H1 (cell line): ENCODE results near the gene SLC25A11. TPM values are rescaled to one million over a fixed set of nuclear protein-coding genes. Genes with fewer than 3 reads are reported as not detected.

ENCODE experiments used
- CTCF ChIA-PET: fragments of 300-600 bp; sonication (Branson Sonifier 250); formaldehyde crosslinking; loops from one replicate; lab custom pipeline; 2021; ENCODE audit not compliant: partially characterized antibody; lab: Charles Lee
- POLR2A ChIA-PET: fragments of 300-600 bp; sonication (Branson Sonifier 250); formaldehyde crosslinking; loops from one replicate; lab custom pipeline; 2021; ENCODE audit warnings: inconsistent platforms; ENCODE audit not compliant: partially characterized antibody; lab: Charles Lee
- DNase-seq, 2 experiments: peaks; one replicate each; pipeline versions ENCODE4 v3.0.0 to v3.0.0-alpha.2; 2010 to 2022; ENCODE audit warnings: low spot score in 2 of 2, low read depth in 1 of 2, mixed read lengths in 1 of 2
- FAIRE-seq: peaks from 2 replicates; lab custom pipeline; 2011; peaks lifted over from hg19 to GRCh38; lab: Jason Lieb, UNC
- H2AFZ ChIP-seq: 2 replicates; pipeline ENCODE4 v1.8.1; 2012; ENCODE audit warnings: low read length, inconsistent platforms
- H2AK5ac ChIP-seq: 2 replicates; pipeline ENCODE4 v1.6.1; 2013; ENCODE audit warnings: low read depth, low read length
- H2BK120ac ChIP-seq: replicated peaks from 2 replicates; pipeline ENCODE3; 2013; ENCODE audit warnings: low read depth, low read length, inconsistent platforms
- H2BK12ac ChIP-seq: 2 replicates; pipeline ENCODE4 v1.6.1; 2013; ENCODE audit warnings: low read depth, low read length
- H2BK15ac ChIP-seq: 2 replicates; pipeline ENCODE4 v1.6.1; 2013; ENCODE audit warnings: low read length
- H2BK20ac ChIP-seq: 2 replicates; pipeline ENCODE4 v1.6.1; 2013; ENCODE audit warnings: low read length
- H2BK5ac ChIP-seq: 2 replicates; pipeline ENCODE4 v1.6.1; 2013; ENCODE audit warnings: low read depth, low read length
- H3K14ac ChIP-seq: 2 replicates; pipeline ENCODE4 v1.6.1; 2013; ENCODE audit warnings: inconsistent platforms; ENCODE audit not compliant: insufficient read length
- H3K18ac ChIP-seq: 2 replicates; pipeline ENCODE4 v1.6.1; 2013; ENCODE audit warnings: low read length; ENCODE audit errors: extremely low read depth
- H3K23ac ChIP-seq: 2 replicates; pipeline ENCODE4 v1.6.1; 2013; ENCODE audit warnings: inconsistent platforms; ENCODE audit not compliant: insufficient read length
- H3K23me2 ChIP-seq: 2 replicates; pipeline ENCODE4 v1.6.1; 2013; ENCODE audit warnings: low read depth, low read length
- H3K27ac ChIP-seq: 2 replicates; pipeline ENCODE4 v1.6.1; 2011; ENCODE audit warnings: low read depth, low read length, inconsistent platforms
- H3K27me3 ChIP-seq, 4 experiments: replicated peaks in 1 of 4; 1 replicate in 1 of 4; 2 replicates in 3 of 4; pipeline versions ENCODE4 v1.6.1 to v1.8.1; 2011 to 2013; ENCODE audit warnings: low read length in 3 of 4, mild to moderate bottlenecking in 3 of 4, inconsistent platforms in 2 of 4, mixed read lengths in 2 of 4, moderate library complexity in 1 of 4; ENCODE audit not compliant: control insufficient read depth in 3 of 4, insufficient read depth in 3 of 4; ENCODE audit errors: extremely low read depth in 1 of 4
- H3K36me3 ChIP-seq, 4 experiments: 2 replicates each; pipeline versions ENCODE4 v1.6.1 to v1.8.1; 2011 to 2013; ENCODE audit warnings: mild to moderate bottlenecking in 4 of 4, low read length in 3 of 4, moderate library complexity in 2 of 4, control low read depth in 1 of 4, inconsistent platforms in 1 of 4; ENCODE audit not compliant: insufficient read depth in 4 of 4, control insufficient read depth in 2 of 4
- H3K4ac ChIP-seq: replicated peaks from 2 replicates; pipeline ENCODE3; 2013; ENCODE audit warnings: low read length, low read depth, mixed read lengths, inconsistent platforms; ENCODE audit not compliant: insufficient read length
- H3K4me1 ChIP-seq, 4 experiments: replicated peaks in 1 of 4; 1 replicate in 1 of 4; 2 replicates in 3 of 4; pipeline versions ENCODE4 v1.6.1 to v1.8.1; 2011 to 2013; ENCODE audit warnings: low read length in 3 of 4, inconsistent platforms in 2 of 4, mixed read lengths in 1 of 4; ENCODE audit not compliant: insufficient read depth in 4 of 4, control insufficient read depth in 3 of 4
- H3K4me2 ChIP-seq, 2 experiments: 2 replicates each; pipeline versions ENCODE4 v1.6.1 to v1.8.1; 2011 to 2013; ENCODE audit warnings: low read depth in 2 of 2, low read length in 2 of 2, control low read depth in 1 of 2, inconsistent platforms in 1 of 2, mild to moderate bottlenecking in 1 of 2; ENCODE audit not compliant: insufficient read depth in 1 of 2
- H3K4me3 ChIP-seq, 4 experiments: fragments of 200-600, 300-600 bp in 1 of 4; sonication (generic), shearing (Covaris generic), sonication (Bioruptor Twin) in 1 of 4; 2 replicates each; pipeline versions ENCODE4 v1.5.1 to v1.8.1; 2011 to 2016; ENCODE audit warnings: low read length in 4 of 4, low read depth in 3 of 4, control low read depth in 2 of 4, inconsistent platforms in 2 of 4, mild to moderate bottlenecking in 2 of 4, mixed read lengths in 1 of 4, moderate library complexity in 1 of 4; ENCODE audit not compliant: insufficient read depth in 2 of 4; ENCODE audit errors: extremely low read depth in 1 of 4
- H3K56ac ChIP-seq: replicated peaks from 2 replicates; pipeline ENCODE3; 2013; ENCODE audit warnings: low read depth, mild to moderate bottlenecking, mixed read lengths, low read length, inconsistent platforms; ENCODE audit not compliant: insufficient read length
- H3K79me1 ChIP-seq: 2 replicates; pipeline ENCODE4 v1.6.1; 2013; ENCODE audit warnings: low read depth, low read length, control low read depth
- H3K79me2 ChIP-seq, 2 experiments: 2 replicates each; pipeline versions ENCODE4 v1.6.1 to v1.8.1; 2012 to 2013; ENCODE audit warnings: low read length in 2 of 2, mild to moderate bottlenecking in 2 of 2, inconsistent platforms in 1 of 2; ENCODE audit not compliant: insufficient read depth in 2 of 2, control insufficient read depth in 1 of 2
- H3K9ac ChIP-seq, 4 experiments: replicated peaks in 1 of 4; 1 replicate in 1 of 4; 2 replicates in 3 of 4; pipeline versions ENCODE4 v1.6.1 to v1.8.1; 2011 to 2013; ENCODE audit warnings: low read depth in 3 of 4, low read length in 3 of 4, control low read depth in 2 of 4, mild to moderate bottlenecking in 2 of 4, moderate library complexity in 2 of 4, inconsistent platforms in 1 of 4; ENCODE audit errors: extremely low read depth in 1 of 4
- H3K9me3 ChIP-seq, 2 experiments: 2 replicates each; pipeline versions ENCODE4 v1.6.1 to v1.8.1; 2012 to 2013; ENCODE audit warnings: mild to moderate bottlenecking in 2 of 2, moderate library complexity in 2 of 2, control low read depth in 1 of 2, inconsistent platforms in 1 of 2, low read depth in 1 of 2, low read length in 1 of 2, mixed read lengths in 1 of 2; ENCODE audit not compliant: insufficient read depth in 2 of 2
- H4K20me1 ChIP-seq, 2 experiments: replicated peaks in 1 of 2; 2 replicates each; pipeline versions ENCODE3 to v1.8.1; 2011 to 2013; ENCODE audit warnings: inconsistent platforms in 2 of 2, low read length in 2 of 2, mild to moderate bottlenecking in 1 of 2; ENCODE audit not compliant: insufficient read depth in 2 of 2, control insufficient read depth in 1 of 2
- H4K5ac ChIP-seq: 2 replicates; pipeline ENCODE4 v1.6.1; 2013; ENCODE audit warnings: low read length, low read depth, mixed read lengths, inconsistent platforms; ENCODE audit not compliant: insufficient read length
- H4K8ac ChIP-seq: 2 replicates; pipeline ENCODE4 v1.8.0; 2013; ENCODE audit warnings: mild to moderate bottlenecking, moderate library complexity, low read length, inconsistent platforms; ENCODE audit not compliant: insufficient read depth; ENCODE audit errors: extremely low read depth
- H4K91ac ChIP-seq: replicated peaks from 2 replicates; pipeline ENCODE3; 2013; ENCODE audit warnings: low read length, mixed read lengths, inconsistent platforms; ENCODE audit not compliant: insufficient read length
- CBX5 ChIP-seq: fragments of 300-800, 300-1000 bp; sonication (generic); IDR thresholded peaks from 2 replicates; pipeline ENCODE4 v1.7.1; 2016; ENCODE audit warnings: antibody characterized with exemption, low read length, low read depth
- NRF1 ChIP-seq: IDR thresholded peaks from 2 replicates; pipeline ENCODE4 v1.6.1; 2011; ENCODE audit warnings: mild to moderate bottlenecking, low read depth, low read length, improper control_type of control experiment
- POLR2A ChIP-seq, 2 experiments: IDR thresholded peaks; 1 replicate in 1 of 2; 2 replicates in 1 of 2; pipeline ENCODE4 v1.6.1; 2011; ENCODE audit warnings: low read depth in 2 of 2, low read length in 2 of 2, mild to moderate bottlenecking in 2 of 2; ENCODE audit errors: control extremely low read depth in 1 of 2
- POLR2AphosphoS5 ChIP-seq: IDR thresholded peaks from 2 replicates; pipeline ENCODE4 v1.6.1; 2011; ENCODE audit warnings: low read depth, low read length
- RAD21 ChIP-seq, 2 experiments: IDR thresholded peaks in 1 of 2; conservative IDR thresholded peaks in 1 of 2; 2 replicates each; pipeline ENCODE4 v1.6.1; 2011; ENCODE audit warnings: low read depth in 2 of 2, low read length in 2 of 2, improper control_type of control experiment in 1 of 2, inconsistent platforms in 1 of 2, mild to moderate bottlenecking in 1 of 2, moderate library complexity in 1 of 2
- RXRA ChIP-seq: IDR thresholded peaks from 2 replicates; pipeline ENCODE4 v1.6.1; 2011; ENCODE audit warnings: low read depth, mild to moderate bottlenecking, low read length, moderate library complexity; ENCODE audit not compliant: insufficient read depth
- SIN3A ChIP-seq, 2 experiments: IDR thresholded peaks in 1 of 2; conservative IDR thresholded peaks in 1 of 2; 2 replicates each; pipeline ENCODE4 v1.6.1; 2011 to 2012; ENCODE audit warnings: low read length in 2 of 2, improper control_type of control experiment in 1 of 2, low read depth in 1 of 2, mild to moderate bottlenecking in 1 of 2
- SRF ChIP-seq: IDR thresholded peaks from 2 replicates; pipeline ENCODE4 v1.6.1; 2011; ENCODE audit warnings: mild to moderate bottlenecking, low read depth, low read length, moderate library complexity
- WGBS, 2 experiments: shearing (Covaris generic) in 1 of 2; methylation state at CpG; one replicate each; pipeline versions ENCODE4 v1.1.6 to v1.1.7; 2013 to 2015; ENCODE audit warnings: low lambda C conversion rate in 2 of 2, mixed read lengths in 2 of 2, inconsistent platforms in 1 of 2, low coverage in 1 of 2, missing lambda C conversion rate in 1 of 2; ENCODE audit not compliant: insufficient replicate concordance in 2 of 2, insufficient coverage in 1 of 2, insufficient read length in 1 of 2; ENCODE audit errors: extremely low coverage in 1 of 2, missing lambda C conversion rate in 1 of 2; 5-methylcytosine and 5-hydroxymethylcytosine counted together
- polyA plus RNA-seq, 7 experiments: library from polyadenylated mRNA; depleted of rRNA in 3 of 7; stranded (reverse) in 5 of 7; unstranded in 2 of 7; fragments of >200 nt in 5 of 7; fragments of 200-250 nt in 2 of 7; gene quantifications; 1 replicate in 5 of 7; 2 replicates in 1 of 7; 4 replicates in 1 of 7; pipeline versions ENCODE4 v1.2.1 to v1.2.3, GENCODE V29; 2011 to 2013; ENCODE audit warnings: missing spikeins in 2 of 7, mixed read lengths in 2 of 7
- total RNA-seq: library from RNA; stranded (reverse); fragmentation: NEBNext Ultra II Directional; extraction: Animal tissue kit (Norgen Biotek cat#: 25700); gene quantifications from 2 replicates; pipeline ENCODE4 v1.2.1, GENCODE V29; 2021
- TF ChIP-seq, protein P1 (sequence below): IDR thresholded peaks from 2 replicates; pipeline ENCODE4 v1.6.1; 2012; ENCODE audit warnings: inconsistent platforms

SLC25A11 gene
- total and polyA plus RNA-seq, 2 of the 8 experiments (the other 6 are each of a cell fraction or from before 2014, with no cell fraction given) = 55.9 to 97.0 TPM

DNA sequence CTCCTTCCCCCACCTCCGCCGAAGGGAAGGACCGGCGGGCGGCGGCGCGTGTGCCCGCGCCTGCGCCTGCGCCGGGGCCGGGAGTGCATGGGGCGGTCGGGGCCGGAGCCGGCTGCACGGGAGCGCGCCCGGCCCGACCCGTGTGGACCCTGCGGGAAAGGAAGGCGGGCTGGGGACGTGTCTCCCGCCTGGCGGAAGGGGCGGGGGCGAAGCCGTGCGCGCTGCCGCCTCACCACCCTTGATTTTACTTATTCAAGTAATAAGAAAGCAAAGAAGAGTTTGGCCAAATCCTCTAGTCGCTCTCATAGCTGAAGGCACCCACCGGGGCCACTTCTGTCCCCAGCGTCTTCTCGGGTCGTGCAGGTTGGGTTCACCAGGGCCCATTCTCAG is 9.1 kb upstream of the SLC25A11 start:
- 0% methylated on average over 26 of the region's 40 CpGs; no CpG with 5 or more reads in 1 of the 2 experiments for WGBS, 2 experiments
- peak in 1 of 2 experiments; percentile 85 for DNase-seq
- Histone ChIP-seq H2BK5ac (peak overlapping the region; percentile 94), H3K27ac (peak overlapping the region; percentile 94; the same call in 1 of the 2 replicates), H3K23ac (no peak overlapping the region), H3K9ac (peak overlapping the region in 3 of 4 experiments; percentile 75 to 93 (median 77); a peak in 6 of 7 replicates), H3K14ac (no peak overlapping the region), H3K23me2 (peaks cover 18% of the 10 kb centered on the region), H2BK15ac (peak overlapping the region; percentile 81; the same call in 1 of the 2 replicates), H3K4me2 (peak overlapping the region; percentile 87 to 95), H4K20me1 (peaks cover 16 to 18% of the 10 kb centered on the region in 2 experiments), H4K5ac (peak overlapping the region; percentile 97), H3K36me3 (peaks cover 2 to 28% (median 22%) of the 10 kb centered on the region in 4 experiments), H3K18ac (peak overlapping the region; percentile 97), H3K4ac (peak overlapping the region; percentile 62), H3K4me1 (peaks cover 4 to 17% (median 12%) of the 10 kb centered on the region in 4 experiments), H4K8ac (peak overlapping the region; percentile 73; the same call in 1 of the 2 replicates), H4K91ac (peak overlapping the region; percentile 94), H2AFZ (no peak overlapping the region), H2BK12ac (0 out of 2 replicates have a peak overlapping the region, but pooled peaks have one; percentile 85), H2BK20ac (no peak overlapping the region), H2BK120ac (peak overlapping the region; percentile 35), H2AK5ac (no peak overlapping the region), H3K27me3 (no peaks in the 10 kb centered on the region), H3K4me3 (peak overlapping the region; percentile 87 to 99 (median 96)), H3K79me2 (peaks cover 8 to 39% of the 10 kb centered on the region in 2 experiments), H3K56ac (peak overlapping the region; percentile 93), H3K79me1 (0 out of 2 replicates have a peak, but pooled peaks cover 2% of the 10 kb centered on the region), H3K9me3 (no peaks in the 10 kb centered on the region)
- no peak for FAIRE-seq
- POLR2A ChIA-PET = interaction anchor here (0.6 to 32.4 kb wide), 19 partner anchors 2 to 338 kb away, joined by 3 to 987 read pairs (median 5); partner anchors contain the start of genes C17orf107, CAMTA2, ENO3 and GP1BA
- TF ChIP-seq, protein P1, sequence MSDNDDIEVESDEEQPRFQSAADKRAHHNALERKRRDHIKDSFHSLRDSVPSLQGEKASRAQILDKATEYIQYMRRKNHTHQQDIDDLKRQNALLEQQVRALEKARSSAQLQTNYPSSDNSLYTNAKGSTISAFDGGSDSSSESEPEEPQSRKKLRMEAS = peak; percentile 11; the same call in 1 of the 2 replicates
- TF ChIP-seq POLR2A (IDR thresholded peaks at IDR 0.05; ENCODE audit: control extremely low read depth in 1 of 2, low read depth in 2 of 2, low read length in 2 of 2) = peak in 1 of 2 experiments; percentile 25; a peak in 2 of 3 replicates
- no peak for TF ChIP-seq CBX5
- peak; percentile 67 for TF ChIP-seq NRF1
- TF ChIP-seq SRF = no peak
- no peak for TF ChIP-seq RXRA
- TF ChIP-seq POLR2AphosphoS5 = peak; percentile 45; the same call in 1 of the 2 replicates
- TF ChIP-seq SIN3A (conservative IDR thresholded peaks at IDR 0.05 in 1 of 2, IDR thresholded peaks at IDR 0.05 in 1 of 2; ENCODE audit: low read depth in 1 of 2, low read length in 2 of 2) = 0 out of 4 replicates have a peak, but pooled peaks of 1 of the 2 experiments have one; percentile 9
- no peak for TF ChIP-seq RAD21 (IDR thresholded peaks at IDR 0.05 in 1 of 2, conservative IDR thresholded peaks at IDR 0.05 in 1 of 2; ENCODE audit: low read depth in 2 of 2, low read length in 2 of 2)
- CTCF ChIA-PET = interaction anchor here (1.0 to 2.1 kb wide), 2 partner anchors 9 to 18 kb away, joined by 3 to 5 read pairs; partner anchors contain the start of genes RNF167 and SLC25A11
